Large intestine (tissue), 12 donors: ENCODE measurements around the gene OR4C16. TPM values are rescaled to one million over a fixed set of nuclear protein-coding genes. Genes with fewer than 3 reads are reported as not detected.

Experiments
- DNase-seq, 2 donors: peaks; one replicate each; pipeline versions ENCODE4 v3.0.0 to v3.0.0-alpha.2; 2013
- H3K27ac ChIP-seq: one replicate; pipeline ENCODE4 v1.5.1; 2013; ENCODE audit warnings: low read length
- H3K27me3 ChIP-seq: 2 replicates; pipeline ENCODE4 v1.6.1; 2013; ENCODE audit warnings: low read length; ENCODE audit not compliant: control insufficient read depth, insufficient read depth
- H3K36me3 ChIP-seq: 2 replicates; pipeline ENCODE4 v1.6.1; 2013; ENCODE audit warnings: low read length; ENCODE audit not compliant: control insufficient read depth, insufficient read depth
- H3K4me1 ChIP-seq: one replicate; pipeline ENCODE4 v1.6.1; 2013; ENCODE audit warnings: low read length; ENCODE audit not compliant: control insufficient read depth, insufficient read depth
- H3K4me3 ChIP-seq: one replicate; pipeline ENCODE4 v1.5.1; 2013; ENCODE audit warnings: low read length
- H3K9me3 ChIP-seq: one replicate; pipeline ENCODE4 v1.6.1; 2013; ENCODE audit warnings: mild to moderate bottlenecking, low read depth, low read length, moderate library complexity; ENCODE audit not compliant: control insufficient read depth
- WGBS: methylation state at CpG from one replicate; pipeline ENCODE4 v1.1.5; 2013; ENCODE audit warnings: low lambda C conversion rate; ENCODE audit not compliant: insufficient coverage; 5-methylcytosine and 5-hydroxymethylcytosine counted together
- long read RNA-seq, 11 donors: transcript quantifications; one replicate each; lab custom pipeline, GENCODE V29; 2026
- polyA plus RNA-seq: library from polyadenylated mRNA; unstranded; fragments of 120-200 nt; gene quantifications from one replicate; pipeline ENCODE4 v1.2.1, GENCODE V29; 2013

OR4C16 gene, protein sequence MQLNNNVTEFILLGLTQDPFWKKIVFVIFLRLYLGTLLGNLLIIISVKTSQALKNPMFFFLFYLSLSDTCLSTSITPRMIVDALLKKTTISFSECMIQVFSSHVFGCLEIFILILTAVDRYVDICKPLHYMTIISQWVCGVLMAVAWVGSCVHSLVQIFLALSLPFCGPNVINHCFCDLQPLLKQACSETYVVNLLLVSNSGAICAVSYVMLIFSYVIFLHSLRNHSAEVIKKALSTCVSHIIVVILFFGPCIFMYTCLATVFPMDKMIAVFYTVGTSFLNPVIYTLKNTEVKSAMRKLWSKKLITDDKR
- not detected for polyA plus RNA-seq
- long read RNA-seq, donor 1: 0 reads
- long read RNA-seq, donor 2: 0 reads
- long read RNA-seq, donor 3: 0 reads
- long read RNA-seq, donor 4: 0 reads
- long read RNA-seq, donor 5: 0 reads
- long read RNA-seq, donor 6: 0 reads
- long read RNA-seq, donor 7: 0 reads
- long read RNA-seq, donor 8: 0 reads
- long read RNA-seq, donor 9: 0 reads
- long read RNA-seq, donor 10: 0 reads
- long read RNA-seq, donor 11: 0 reads

GRCh38 chr11:55571828-55572227, at the start of gene OR4C16:
OR4C16 (plus strand) TSS chr11:55572128; CDS start chr11:55572128, 0 bp downstream.
- Histone ChIP-seq H3K27me3 (no peaks in the 10 kb centered on the region), H3K9me3 (no peaks in the 10 kb centered on the region), H3K27ac (no peak within 1 kb of the TSS), H3K4me3 (no peak within 1 kb of the TSS), H3K36me3 (no peaks in the 10 kb centered on the region), H3K4me1 (no peaks in the 10 kb centered on the region)
- DNase-seq: no peak
- 94% methylated on average over 3 of the region's 3 CpGs for WGBS

DNA sequence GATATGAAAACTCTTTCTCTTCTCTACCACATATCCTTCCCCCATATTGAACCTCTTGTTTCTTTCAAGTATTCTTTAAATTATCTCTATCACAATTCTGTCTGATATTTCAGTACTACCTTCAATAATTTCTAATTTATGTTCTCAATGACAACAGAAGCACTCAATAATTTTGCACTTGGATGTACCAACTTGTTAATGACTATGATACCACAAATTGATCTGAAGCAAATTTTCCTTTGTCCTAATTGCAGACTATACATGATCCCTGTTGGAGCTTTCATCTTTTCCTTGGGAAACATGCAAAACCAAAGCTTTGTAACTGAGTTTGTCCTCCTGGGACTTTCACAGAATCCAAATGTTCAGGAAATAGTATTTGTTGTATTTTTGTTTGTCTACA, 17.8 kb upstream of the OR4C16 start, which contains the start of gene OR4C15:
OR4C15 (plus strand) TSS at position 301 of the 400 bp plus-strand sequence; CDS start at position 301, 0 bp downstream.
- Histone ChIP-seq H3K4me3 (no peak within 1 kb of the TSS), H3K36me3 (no peaks in the 10 kb centered on the region), H3K9me3 (no peaks in the 10 kb centered on the region), H3K27ac (no peak within 1 kb of the TSS), H3K4me1 (no peaks in the 10 kb centered on the region), H3K27me3 (no peaks in the 10 kb centered on the region)
- DNase-seq: no peak

- WGBS: no CpG with 5 or more reads among the region's 1 CpG
- H3K27ac ChIP-seq: no peak overlapping the region
- H3K4me1 ChIP-seq: no peaks in the 10 kb centered on the region
- no peak for DNase-seq
- H3K36me3 ChIP-seq: no peaks in the 10 kb centered on the region
- H3K27me3 ChIP-seq: no peaks in the 10 kb centered on the region
- no peaks in the 10 kb centered on the region for H3K9me3 ChIP-seq
- H3K4me3 ChIP-seq: no peak overlapping the region
Observed at GRCh38 chr11:55572548-55572947, 620 bp downstream of the OR4C16 start.

DNA sequence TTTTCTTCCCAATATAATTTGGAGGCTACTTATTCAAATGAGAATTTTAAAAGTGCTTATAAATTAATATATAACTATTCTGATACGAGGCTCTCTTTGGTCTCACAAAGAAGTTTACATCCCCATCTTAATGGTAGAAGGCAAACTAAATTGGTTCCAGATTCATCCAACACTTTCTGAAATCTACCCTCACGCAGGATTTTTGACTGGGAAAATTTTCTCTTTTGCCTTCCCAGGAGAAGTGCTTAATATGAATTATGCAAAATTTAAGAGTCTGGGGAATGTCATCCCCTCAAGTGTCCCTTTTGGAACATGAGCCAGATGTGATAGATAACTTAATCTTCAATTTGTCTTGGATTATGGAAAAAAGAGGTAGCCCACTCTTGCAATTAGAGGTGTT, 35.6 kb downstream of the OR4C16 start, which contains the start of gene OR4C11:
OR4C11 (minus strand) TSS at position 101 of the 400 bp plus-strand sequence. CDS start 3,272 bp downstream, outside the sequence.
- Histone ChIP-seq H3K4me3 (no peak within 1 kb of the TSS), H3K9me3 (no peaks in the 10 kb centered on the region), H3K27ac (no peak within 1 kb of the TSS), H3K4me1 (no peaks in the 10 kb centered on the region), H3K36me3 (no peaks in the 10 kb centered on the region), H3K27me3 (no peaks in the 10 kb centered on the region)
- DNase-seq: no peak
- no CpG with 5 or more reads among the region's 2 CpGs for whole genome bisulfite sequencing

Other genes with a start within 250 kb of the OR4C16 start
- 0.04 TPM for gene OR4A16, start 228.9 kb upstream of the OR4C16 start, polyA plus RNA-seq
- not detected for gene OR4A15, start 204.2 kb upstream of the OR4C16 start, polyA plus RNA-seq
- gene OR4C15, start 17.7 kb upstream of the OR4C16 start, polyA plus RNA-seq: not detected
- gene OR4C11, start 35.5 kb downstream of the OR4C16 start, polyA plus RNA-seq: not detected
- gene OR4P4, start 63.0 kb downstream of the OR4C16 start, polyA plus RNA-seq: not detected
- not detected for gene OR4S2, start 76.2 kb downstream of the OR4C16 start, polyA plus RNA-seq
- gene OR4C6, start 90.1 kb downstream of the OR4C16 start, polyA plus RNA-seq: not detected
- gene OR5D13, start 201.3 kb downstream of the OR4C16 start, polyA plus RNA-seq: not detected
- not detected for gene OR5D14, start 223.4 kb downstream of the OR4C16 start, polyA plus RNA-seq
- not detected for gene OR5L1, start 239.2 kb downstream of the OR4C16 start, polyA plus RNA-seq
- gene OR5D18, start 247.5 kb downstream of the OR4C16 start, polyA plus RNA-seq: not detected